WTC11 (cell line): Measurements from ENCODE around the gene ITPKC. TPM values are rescaled to one million over a fixed set of nuclear protein-coding genes. Genes with fewer than 3 reads are reported as not detected.

Experiments
- ATAC-seq: fragments of 200-7000 bp; cut with Tn5 transposase; 2 replicates; pipeline ENCODE4 v1.10.0; 2021; ENCODE audit warnings: mild to moderate bottlenecking, moderate library complexity
- CTCF ChIA-PET: fragments of 300-600 bp; sonication (Branson Sonifier 250); formaldehyde crosslinking; loops from one replicate; lab custom pipeline; 2021; ENCODE audit warnings: antibody characterized with exemption; lab: Charles Lee
- POLR2A ChIA-PET: fragments of 350-600 bp; sonication (Branson Sonifier 250); formaldehyde crosslinking; loops from one replicate; lab custom pipeline; 2021; ENCODE audit warnings: antibody characterized with exemption; lab: Charles Lee
- DNase-seq: peaks from one replicate; pipeline ENCODE4 v3.0.0; 2021; ENCODE audit warnings: low spot score
- H3K27ac Mint-ChIP-seq: 2 replicates; pipeline ENCODE4 v1.8.0; 2021; ENCODE audit warnings: mixed read lengths
- H3K27me3 Mint-ChIP-seq: 2 replicates; pipeline ENCODE4 v1.8.0; 2021; ENCODE audit warnings: low read depth, mild to moderate bottlenecking, moderate library complexity, mixed read lengths
- H3K36me3 Mint-ChIP-seq: 2 replicates; pipeline ENCODE4 v1.8.0; 2021; ENCODE audit warnings: mixed read lengths
- H3K4me1 Mint-ChIP-seq: 2 replicates; pipeline ENCODE4 v1.8.0; 2022; ENCODE audit warnings: mixed read lengths
- H3K4me3 Mint-ChIP-seq: 2 replicates; pipeline ENCODE4 v1.8.0; 2021; ENCODE audit warnings: mild to moderate bottlenecking, moderate library complexity, mixed read lengths
- H3K9me3 Mint-ChIP-seq: 2 replicates; pipeline ENCODE4 v1.8.0; 2021; ENCODE audit warnings: mixed read lengths
- FOXK1 ChIP-seq: sonication (generic); formaldehyde crosslinking; IDR thresholded peaks from 2 replicates; pipeline ENCODE4 v1.8.0; 2022; ENCODE audit warnings: mild to moderate bottlenecking, moderate library complexity, missing genetic modification reagents
- MXD4 ChIP-seq: fragments of 250-450 bp; sonication (Bioruptor Pico); IDR thresholded peaks from 2 replicates; pipeline ENCODE4 v1.8.0; 2021; ENCODE audit warnings: mild to moderate bottlenecking, moderate library complexity, borderline replicate concordance
- TCF7 ChIP-seq: sonication (generic); formaldehyde crosslinking; IDR thresholded peaks from 2 replicates; pipeline ENCODE4 v1.8.0; 2022; ENCODE audit warnings: mild to moderate bottlenecking, low read depth, missing genetic modification reagents, moderate library complexity
- ZNF138 ChIP-seq: sonication (generic); formaldehyde crosslinking; conservative IDR thresholded peaks from 2 replicates; pipeline ENCODE4 v1.8.1; 2022; ENCODE audit warnings: mild to moderate bottlenecking, moderate library complexity, missing genetic modification reagents
- ZNF416 ChIP-seq: fragments of 250-450 bp; sonication (Bioruptor Pico); IDR thresholded peaks from 2 replicates; pipeline ENCODE4 v1.9.0; 2021; ENCODE audit warnings: mild to moderate bottlenecking, inconsistent platforms
- total RNA-seq: library from RNA; stranded (reverse); gene quantifications from 3 replicates; pipeline ENCODE4 v1.2.3, GENCODE V29; 2021
- TF ChIP-seq, protein P1 (sequence below): fragments of 250-450 bp; sonication (Bioruptor Pico); IDR thresholded peaks from 2 replicates; pipeline ENCODE4 v1.9.0; 2021; ENCODE audit warnings: moderate library complexity, mild to moderate bottlenecking, inconsistent platforms, borderline replicate concordance
- TF ChIP-seq, protein P2 (sequence below): sonication (generic); formaldehyde crosslinking; IDR thresholded peaks from 2 replicates; pipeline ENCODE4 v1.8.1; 2022; ENCODE audit warnings: missing genetic modification reagents, borderline replicate concordance
- TF ChIP-seq, protein P3 (sequence below): fragments of 250-450 bp; sonication (Bioruptor Pico); IDR thresholded peaks from 2 replicates; pipeline ENCODE4 v1.9.0; 2021; ENCODE audit warnings: mild to moderate bottlenecking
- TF ChIP-seq, protein P4 (sequence below): sonication (generic); formaldehyde crosslinking; IDR thresholded peaks from 2 replicates; pipeline ENCODE4 v1.8.1; 2023; ENCODE audit warnings: mild to moderate bottlenecking, missing genetic modification reagents
- TF ChIP-seq, protein P5 (sequence below): sonication (generic); formaldehyde crosslinking; IDR thresholded peaks from 2 replicates; pipeline ENCODE4 v1.8.1; 2022; ENCODE audit warnings: low read depth, missing genetic modification reagents, borderline replicate concordance
- TF ChIP-seq, protein P6 (sequence below): sonication (generic); formaldehyde crosslinking; conservative IDR thresholded peaks from 2 replicates; pipeline ENCODE4 v1.8.1; 2022; ENCODE audit warnings: mild to moderate bottlenecking, missing genetic modification reagents

Gene ITPKC
- total RNA-seq, 1 experiment from 2014 or later: 13.8 TPM

DNA sequence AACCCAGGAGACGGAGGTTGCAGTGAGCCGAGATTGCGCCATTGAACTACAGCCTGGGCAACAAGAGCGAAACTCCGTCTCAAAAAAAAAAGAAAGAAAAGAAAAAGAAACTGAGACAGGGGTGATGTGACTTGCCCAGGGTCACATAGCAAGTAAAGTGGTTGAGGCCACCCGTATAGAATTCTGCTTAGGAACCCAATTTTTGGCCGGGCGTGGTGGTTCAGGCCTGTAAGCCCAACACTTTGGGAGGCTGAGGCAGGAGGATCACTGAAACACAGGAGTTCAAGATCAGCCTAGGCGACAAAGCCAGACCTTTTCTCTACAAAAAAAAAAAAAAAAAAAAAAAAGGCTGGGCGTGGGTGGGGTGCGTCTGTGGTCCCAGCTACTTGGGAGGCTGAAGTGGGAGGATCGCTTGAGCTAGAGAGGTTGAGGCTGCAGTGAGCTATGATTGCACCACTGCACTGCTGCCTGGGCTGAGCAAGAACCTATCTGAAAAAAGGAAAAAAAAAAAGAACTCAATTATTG, 35.4 kb downstream of the ITPKC start:
- ChIA-PET POLR2A (interaction anchor here (1.0 to 2.5 kb wide), 4 partner anchors 25 to 61 kb away, joined by 5 to 10 read pairs (median 6); partner anchors contain the start of genes NUMBL and RAB4B), CTCF (interaction anchor here (0.6 to 2.5 kb wide), 8 partner anchors 10 to 89 kb away, joined by 3 to 10 read pairs (median 4); partner anchors contain the start of genes EGLN2 and RAB4B)
- no peak for ATAC-seq
- Mint-ChIP-seq H3K9me3 (no peaks in the 10 kb centered on the region), H3K4me1 (peaks cover 42% of the 10 kb centered on the region), H3K27ac (peak overlapping the region; percentile 100), H3K4me3 (peak overlapping the region; percentile 99), H3K27me3 (no peaks in the 10 kb centered on the region), H3K36me3 (peaks cover 51% of the 10 kb centered on the region)
- no peak for DNase-seq
- TF ChIP-seq ZNF138 (CRISPR knock-in tag) (no peak), FOXK1 (CRISPR knock-in tag) (no peak), ZNF416 (CRISPR knock-in tag) (no peak), TCF7 (CRISPR knock-in tag) (no peak), MXD4 (CRISPR knock-in tag) (no peak)
- TF ChIP-seq, protein P1, sequence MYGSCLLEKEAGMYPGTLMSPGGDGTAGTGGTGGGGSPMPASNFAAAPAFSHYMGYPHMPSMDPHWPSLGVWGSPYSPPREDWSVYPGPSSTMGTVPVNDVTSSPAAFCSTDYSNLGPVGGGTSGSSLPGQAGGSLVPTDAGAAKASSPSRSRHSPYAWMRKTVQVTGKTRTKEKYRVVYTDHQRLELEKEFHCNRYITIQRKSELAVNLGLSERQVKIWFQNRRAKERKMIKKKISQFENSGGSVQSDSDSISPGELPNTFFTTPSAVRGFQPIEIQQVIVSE (CRISPR knock-in tag): no peak
- TF ChIP-seq, protein P2, sequence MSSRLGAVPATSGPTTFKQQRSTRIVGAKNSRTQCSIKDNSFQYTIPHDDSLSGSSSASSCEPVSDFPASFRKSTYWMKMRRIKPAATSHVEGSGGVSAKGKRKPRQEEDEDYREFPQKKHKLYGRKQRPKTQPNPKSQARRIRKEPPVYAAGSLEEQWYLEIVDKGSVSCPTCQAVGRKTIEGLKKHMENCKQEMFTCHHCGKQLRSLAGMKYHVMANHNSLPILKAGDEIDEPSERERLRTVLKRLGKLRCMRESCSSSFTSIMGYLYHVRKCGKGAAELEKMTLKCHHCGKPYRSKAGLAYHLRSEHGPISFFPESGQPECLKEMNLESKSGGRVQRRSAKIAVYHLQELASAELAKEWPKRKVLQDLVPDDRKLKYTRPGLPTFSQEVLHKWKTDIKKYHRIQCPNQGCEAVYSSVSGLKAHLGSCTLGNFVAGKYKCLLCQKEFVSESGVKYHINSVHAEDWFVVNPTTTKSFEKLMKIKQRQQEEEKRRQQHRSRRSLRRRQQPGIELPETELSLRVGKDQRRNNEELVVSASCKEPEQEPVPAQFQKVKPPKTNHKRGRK (CRISPR knock-in tag): no peak

DNA sequence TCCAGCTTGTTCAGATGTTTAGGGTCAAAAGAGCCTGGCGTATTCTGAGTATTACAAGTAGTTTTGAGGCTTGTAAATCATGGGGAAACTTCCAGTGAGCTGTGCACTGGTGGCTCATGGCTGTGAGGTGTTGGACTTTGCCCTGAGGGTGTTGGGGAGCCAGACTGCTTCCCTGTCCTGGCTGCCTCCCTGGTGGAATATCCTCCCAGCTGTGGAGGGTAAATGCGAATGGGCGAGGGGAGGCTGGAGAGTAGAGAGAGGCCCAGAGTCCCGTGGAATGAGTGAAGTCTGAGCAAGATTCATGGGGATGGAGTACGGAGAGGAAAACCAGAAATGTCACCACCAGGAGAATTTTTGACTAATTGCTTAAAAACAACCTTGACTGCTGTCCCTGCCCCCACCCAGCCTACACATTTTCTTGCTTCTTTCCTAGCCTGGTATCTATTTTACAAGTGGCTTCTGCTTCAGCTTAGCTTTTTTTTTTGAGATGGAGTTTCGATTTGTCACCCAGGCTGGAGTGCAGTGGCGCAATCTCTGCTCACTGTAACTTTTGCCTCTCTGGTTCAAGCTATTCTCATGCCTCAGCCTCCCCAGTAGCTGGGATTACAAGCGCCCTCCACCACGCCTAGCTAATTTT, 37.8 kb downstream of the ITPKC start:
- ChIA-PET POLR2A (interaction anchor here (0.5 to 1.0 kb wide), 3 partner anchors 19 to 169 kb away, joined by 3 to 6 read pairs (median 5); partner anchors contain the start of gene RAB4B), CTCF (interaction anchor here (1.2 to 1.8 kb wide), 4 partner anchors 10 to 64 kb away, joined by 4 to 8 read pairs (median 6); partner anchors contain the start of gene EGLN2)
- no peak for DNase-seq
- no peaks in the 10 kb centered on the region for H3K9me3 Mint-ChIP-seq
- peak overlapping the region; percentile 48 for H3K4me3 Mint-ChIP-seq
- H3K27ac Mint-ChIP-seq: peak overlapping the region; percentile 76
- peaks cover 67% of the 10 kb centered on the region for H3K36me3 Mint-ChIP-seq
- TF ChIP-seq, protein P3, sequence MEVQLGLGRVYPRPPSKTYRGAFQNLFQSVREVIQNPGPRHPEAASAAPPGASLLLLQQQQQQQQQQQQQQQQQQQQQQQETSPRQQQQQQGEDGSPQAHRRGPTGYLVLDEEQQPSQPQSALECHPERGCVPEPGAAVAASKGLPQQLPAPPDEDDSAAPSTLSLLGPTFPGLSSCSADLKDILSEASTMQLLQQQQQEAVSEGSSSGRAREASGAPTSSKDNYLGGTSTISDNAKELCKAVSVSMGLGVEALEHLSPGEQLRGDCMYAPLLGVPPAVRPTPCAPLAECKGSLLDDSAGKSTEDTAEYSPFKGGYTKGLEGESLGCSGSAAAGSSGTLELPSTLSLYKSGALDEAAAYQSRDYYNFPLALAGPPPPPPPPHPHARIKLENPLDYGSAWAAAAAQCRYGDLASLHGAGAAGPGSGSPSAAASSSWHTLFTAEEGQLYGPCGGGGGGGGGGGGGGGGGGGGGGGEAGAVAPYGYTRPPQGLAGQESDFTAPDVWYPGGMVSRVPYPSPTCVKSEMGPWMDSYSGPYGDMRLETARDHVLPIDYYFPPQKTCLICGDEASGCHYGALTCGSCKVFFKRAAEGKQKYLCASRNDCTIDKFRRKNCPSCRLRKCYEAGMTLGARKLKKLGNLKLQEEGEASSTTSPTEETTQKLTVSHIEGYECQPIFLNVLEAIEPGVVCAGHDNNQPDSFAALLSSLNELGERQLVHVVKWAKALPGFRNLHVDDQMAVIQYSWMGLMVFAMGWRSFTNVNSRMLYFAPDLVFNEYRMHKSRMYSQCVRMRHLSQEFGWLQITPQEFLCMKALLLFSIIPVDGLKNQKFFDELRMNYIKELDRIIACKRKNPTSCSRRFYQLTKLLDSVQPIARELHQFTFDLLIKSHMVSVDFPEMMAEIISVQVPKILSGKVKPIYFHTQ: no peak
- TF ChIP-seq, protein P4, sequence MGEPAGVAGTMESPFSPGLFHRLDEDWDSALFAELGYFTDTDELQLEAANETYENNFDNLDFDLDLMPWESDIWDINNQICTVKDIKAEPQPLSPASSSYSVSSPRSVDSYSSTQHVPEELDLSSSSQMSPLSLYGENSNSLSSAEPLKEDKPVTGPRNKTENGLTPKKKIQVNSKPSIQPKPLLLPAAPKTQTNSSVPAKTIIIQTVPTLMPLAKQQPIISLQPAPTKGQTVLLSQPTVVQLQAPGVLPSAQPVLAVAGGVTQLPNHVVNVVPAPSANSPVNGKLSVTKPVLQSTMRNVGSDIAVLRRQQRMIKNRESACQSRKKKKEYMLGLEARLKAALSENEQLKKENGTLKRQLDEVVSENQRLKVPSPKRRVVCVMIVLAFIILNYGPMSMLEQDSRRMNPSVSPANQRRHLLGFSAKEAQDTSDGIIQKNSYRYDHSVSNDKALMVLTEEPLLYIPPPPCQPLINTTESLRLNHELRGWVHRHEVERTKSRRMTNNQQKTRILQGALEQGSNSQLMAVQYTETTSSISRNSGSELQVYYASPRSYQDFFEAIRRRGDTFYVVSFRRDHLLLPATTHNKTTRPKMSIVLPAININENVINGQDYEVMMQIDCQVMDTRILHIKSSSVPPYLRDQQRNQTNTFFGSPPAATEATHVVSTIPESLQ (CRISPR knock-in tag): no peak
- TF ChIP-seq, protein P5, sequence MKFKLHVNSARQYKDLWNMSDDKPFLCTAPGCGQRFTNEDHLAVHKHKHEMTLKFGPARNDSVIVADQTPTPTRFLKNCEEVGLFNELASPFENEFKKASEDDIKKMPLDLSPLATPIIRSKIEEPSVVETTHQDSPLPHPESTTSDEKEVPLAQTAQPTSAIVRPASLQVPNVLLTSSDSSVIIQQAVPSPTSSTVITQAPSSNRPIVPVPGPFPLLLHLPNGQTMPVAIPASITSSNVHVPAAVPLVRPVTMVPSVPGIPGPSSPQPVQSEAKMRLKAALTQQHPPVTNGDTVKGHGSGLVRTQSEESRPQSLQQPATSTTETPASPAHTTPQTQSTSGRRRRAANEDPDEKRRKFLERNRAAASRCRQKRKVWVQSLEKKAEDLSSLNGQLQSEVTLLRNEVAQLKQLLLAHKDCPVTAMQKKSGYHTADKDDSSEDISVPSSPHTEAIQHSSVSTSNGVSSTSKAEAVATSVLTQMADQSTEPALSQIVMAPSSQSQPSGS (CRISPR knock-in tag): no peak
- TF ChIP-seq, protein P6, sequence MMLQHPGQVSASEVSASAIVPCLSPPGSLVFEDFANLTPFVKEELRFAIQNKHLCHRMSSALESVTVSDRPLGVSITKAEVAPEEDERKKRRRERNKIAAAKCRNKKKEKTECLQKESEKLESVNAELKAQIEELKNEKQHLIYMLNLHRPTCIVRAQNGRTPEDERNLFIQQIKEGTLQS: no peak
- H3K27me3 Mint-ChIP-seq: no peaks in the 10 kb centered on the region
- peaks cover 34% of the 10 kb centered on the region for H3K4me1 Mint-ChIP-seq
- ATAC-seq: no peak
